ENCODE measurements around the gene IFNA5. TPM values are rescaled to one million over a fixed set of nuclear protein-coding genes. Genes with fewer than 3 reads are reported as not detected.

Gene IFNA5
- polyA plus RNA-seq (2012; ENCODE audit: low read depth, missing spikeins) = not detected

DNA sequence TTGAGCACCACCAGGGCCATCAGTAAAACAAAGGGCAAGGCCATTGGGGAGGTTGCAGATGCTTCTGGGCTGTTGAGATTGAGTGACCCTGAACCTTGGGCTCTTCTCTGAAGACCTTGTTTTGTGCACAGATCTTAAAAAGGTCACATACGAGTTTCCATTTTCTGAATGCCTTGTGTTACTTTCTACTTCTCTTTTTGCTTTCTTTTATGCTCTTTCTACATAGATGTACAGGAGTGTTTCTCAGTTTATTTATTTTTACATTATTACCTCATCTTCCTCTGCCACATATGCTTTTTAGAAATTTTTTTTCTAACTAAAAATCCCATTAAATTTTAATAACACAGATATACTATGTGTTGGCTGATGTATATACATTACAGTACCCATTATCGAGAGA, at the start of gene IFNA5:
TSS of gene IFNA5 (minus strand) at position 101 of the 400 bp plus-strand sequence. CDS start at position 44, 57 bp downstream.
- no peak for FAIRE-seq
- TF ChIP-seq POLR2AphosphoS5 (IDR thresholded peaks at IDR 0.05; ENCODE audit: low read depth, low read length) (no peak), POLR2A (IDR thresholded peaks at IDR 0.05; ENCODE audit: low read depth, low read length) (no peak), PAX5 (IDR thresholded peaks at IDR 0.05; ENCODE audit: insufficient read depth, low read length, severe bottlenecking) (no peak), TAF1 (IDR thresholded peaks at IDR 0.05; ENCODE audit: low read depth, low read length) (no peak), POU2F2 (IDR thresholded peaks at IDR 0.05; ENCODE audit: low read depth, low read length) (no peak), SPI1 (IDR thresholded peaks at IDR 0.05; ENCODE audit: low read depth, low read length) (no peak)
- no peak for DNase-seq (ENCODE audit: insufficient read length, low spot score)

DNA sequence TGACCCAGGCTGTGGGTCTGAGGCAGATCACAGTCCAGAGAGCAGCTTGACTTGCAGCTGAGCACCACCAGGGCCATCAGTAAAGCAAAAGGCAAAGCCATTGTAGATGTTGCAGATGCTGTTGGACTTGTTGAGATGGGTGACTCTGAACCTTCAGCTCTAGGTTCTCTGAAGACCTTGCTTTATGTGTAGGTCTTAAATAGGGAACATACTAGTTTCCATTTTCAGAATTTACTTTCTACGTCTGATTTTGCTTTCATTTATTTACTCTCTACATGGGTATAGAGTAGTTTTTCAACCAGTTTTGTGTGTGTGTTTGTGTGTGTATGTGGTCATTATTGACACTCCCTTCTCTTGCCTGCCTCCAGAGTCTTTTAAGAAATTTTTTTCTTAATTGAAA, 45.7 kb upstream of the IFNA5 start, which contains the start of gene IFNA6:
TSS of gene IFNA6 (minus strand) at position 101 of the 400 bp plus-strand sequence. CDS start at position 101, 0 bp downstream.
- FAIRE-seq = no peak
- TF ChIP-seq POLR2AphosphoS5 (IDR thresholded peaks at IDR 0.05; ENCODE audit: low read depth, low read length) (no peak), PAX5 (IDR thresholded peaks at IDR 0.05; ENCODE audit: insufficient read depth, low read length, severe bottlenecking) (no peak), POU2F2 (IDR thresholded peaks at IDR 0.05; ENCODE audit: low read depth, low read length) (no peak), POLR2A (IDR thresholded peaks at IDR 0.05; ENCODE audit: low read depth, low read length) (no peak)

DNA sequence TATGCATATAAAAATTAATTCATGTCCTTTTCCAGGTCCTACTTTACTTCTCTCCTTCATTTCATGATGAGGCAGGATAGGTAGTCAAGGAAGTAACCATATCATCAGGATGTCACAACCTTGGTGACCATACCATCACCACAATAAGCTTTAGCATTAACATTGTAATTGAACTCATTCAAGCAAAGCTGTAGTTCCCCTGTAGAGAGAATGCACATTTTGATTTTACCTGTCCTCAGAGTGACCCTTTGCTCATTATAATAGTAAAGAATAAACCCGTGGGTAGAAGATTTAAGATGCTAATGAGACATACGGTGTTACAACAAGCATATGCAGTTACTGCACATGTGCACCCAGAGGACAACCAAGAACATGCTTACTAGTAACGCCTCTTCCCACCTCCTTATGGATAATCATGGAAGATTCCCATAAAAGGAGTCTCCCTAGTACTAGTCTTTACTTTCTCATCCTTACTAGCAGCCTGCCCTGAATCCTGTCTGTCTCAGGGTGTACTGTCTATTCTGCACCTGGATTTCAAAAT, 43.4 kb upstream of the IFNA5 start:
- no peak for DNase-seq (ENCODE audit: insufficient read length, low spot score)
- FAIRE-seq = peak; percentile 28
- no peak for TF ChIP-seq POU2F2 (IDR thresholded peaks at IDR 0.05; ENCODE audit: low read depth, low read length)
- TF ChIP-seq POLR2AphosphoS5 (IDR thresholded peaks at IDR 0.05; ENCODE audit: low read depth, low read length) = no peak
- no peak for TF ChIP-seq TAF1 (IDR thresholded peaks at IDR 0.05; ENCODE audit: low read depth, low read length)
- no peak for TF ChIP-seq POLR2A (IDR thresholded peaks at IDR 0.05; ENCODE audit: low read depth, low read length)
- no peak for TF ChIP-seq SPI1 (IDR thresholded peaks at IDR 0.05; ENCODE audit: low read depth, low read length)
- TF ChIP-seq PAX5 (IDR thresholded peaks at IDR 0.05; ENCODE audit: insufficient read depth, low read length, severe bottlenecking) = no peak

More for the DNA sequence above, 45.7 kb upstream of the IFNA5 start, which contains the start of gene IFNA6:
- no peak for DNase-seq (ENCODE audit: insufficient read length, low spot score)

DNA sequence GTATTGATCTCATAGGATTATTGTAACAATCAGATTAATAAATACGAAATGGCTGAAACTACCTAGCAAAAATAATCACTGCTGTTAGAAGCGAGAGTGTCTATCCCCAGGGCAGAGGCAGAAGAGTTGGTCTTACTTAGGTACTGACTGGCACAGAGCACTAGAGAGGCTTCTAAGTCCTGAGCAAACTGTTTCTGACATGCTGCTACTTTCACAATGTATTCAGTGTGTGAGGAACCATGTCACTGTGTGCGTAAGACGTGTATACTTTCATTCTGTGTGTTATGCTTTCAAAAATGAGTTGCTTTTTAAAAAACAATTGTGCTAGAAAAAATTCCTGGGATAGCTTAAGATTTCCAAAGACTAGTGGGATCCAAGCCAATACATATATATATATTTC, 35.6 kb upstream of the IFNA5 start:
- no peak for DNase-seq (ENCODE audit: insufficient read length, low spot score)
- TF ChIP-seq TAF1 (IDR thresholded peaks at IDR 0.05; ENCODE audit: low read depth, low read length) (no peak), POLR2A (IDR thresholded peaks at IDR 0.05; ENCODE audit: low read depth, low read length) (no peak), POLR2AphosphoS5 (IDR thresholded peaks at IDR 0.05; ENCODE audit: low read depth, low read length) (no peak), SPI1 (IDR thresholded peaks at IDR 0.05; ENCODE audit: low read depth, low read length) (no peak), POU2F2 (IDR thresholded peaks at IDR 0.05; ENCODE audit: low read depth, low read length) (no peak), PAX5 (IDR thresholded peaks at IDR 0.05; ENCODE audit: insufficient read depth, low read length, severe bottlenecking) (no peak)
- FAIRE-seq = no peak

DNA sequence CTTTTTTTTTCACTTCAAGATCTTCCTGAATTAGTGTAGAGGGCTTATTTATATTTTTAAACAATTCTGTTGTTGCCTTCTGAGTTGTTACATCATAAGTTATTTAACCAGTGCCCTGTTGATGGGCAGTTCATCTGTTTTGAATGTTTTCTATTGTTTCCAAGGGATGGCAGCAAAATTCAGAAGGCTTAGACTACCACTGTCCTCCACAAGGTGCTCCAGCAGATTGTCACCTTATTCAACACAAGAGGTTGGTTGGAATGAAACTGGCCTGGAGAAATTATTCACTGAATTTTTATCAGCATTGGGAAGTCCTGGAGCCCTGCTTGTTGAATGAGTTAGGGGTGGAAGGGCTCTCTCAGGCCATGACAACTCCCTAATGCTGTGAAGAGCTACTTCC, 31.3 kb upstream of the IFNA5 start:
- no peak for FAIRE-seq
- DNase-seq (ENCODE audit: insufficient read length, low spot score) = no peak
- TF ChIP-seq POLR2A (IDR thresholded peaks at IDR 0.05; ENCODE audit: low read depth, low read length) (no peak), TAF1 (IDR thresholded peaks at IDR 0.05; ENCODE audit: low read depth, low read length) (no peak), POLR2AphosphoS5 (IDR thresholded peaks at IDR 0.05; ENCODE audit: low read depth, low read length) (no peak), SPI1 (IDR thresholded peaks at IDR 0.05; ENCODE audit: low read depth, low read length) (no peak)

DNA sequence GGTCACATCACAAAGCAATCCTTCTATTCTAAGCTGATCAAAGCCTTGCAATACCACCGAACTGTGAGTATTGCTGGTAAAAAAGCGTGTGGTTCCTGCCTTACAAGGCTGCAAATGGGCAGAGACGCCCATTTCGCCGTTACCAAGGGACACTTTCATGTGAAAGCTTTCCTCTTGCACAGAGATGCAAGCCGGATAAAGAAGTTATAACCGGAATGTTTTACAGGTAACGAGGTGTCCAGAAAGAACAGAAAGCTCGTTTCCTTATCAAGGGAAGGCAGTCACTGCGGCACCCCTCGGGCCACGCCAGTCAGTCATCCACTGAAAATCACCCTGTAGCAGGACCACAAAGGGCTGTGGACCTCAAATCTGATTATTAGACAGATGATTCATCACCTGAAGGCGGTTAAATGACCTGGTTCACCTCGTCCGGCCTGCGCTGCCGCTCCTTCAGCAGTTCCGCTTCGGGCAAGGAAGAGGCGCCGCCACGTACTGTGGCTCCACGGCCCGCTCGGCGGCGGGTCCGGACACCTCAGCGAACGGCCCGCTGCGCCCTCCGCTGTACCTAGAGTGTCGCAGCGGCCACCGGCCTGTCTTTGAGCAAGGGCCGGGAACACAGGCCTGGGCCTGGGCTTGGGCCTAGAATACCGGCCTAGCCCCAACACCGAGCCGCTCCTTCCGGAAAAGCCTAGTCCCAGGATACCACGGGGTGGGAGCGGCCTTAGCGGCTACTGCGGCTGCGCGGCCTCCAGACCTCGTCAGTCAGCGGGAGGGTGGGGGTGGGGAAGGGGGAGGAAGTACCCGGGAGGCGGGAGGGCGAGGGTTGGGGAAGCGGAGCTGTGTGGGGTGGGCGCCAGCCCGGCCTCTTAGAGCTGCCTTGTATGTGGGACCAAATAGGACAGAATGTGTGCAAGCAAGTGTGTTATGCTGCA, 29.9 kb upstream of the IFNA5 start, which contains the start of gene KLHL9:
TSS of gene KLHL9 (minus strand) at position 704 of the 932 bp plus-strand sequence. CDS start at position 159, 545 bp downstream.
- DNase-seq (ENCODE audit: insufficient read length, low spot score) (peak; percentile 82), FAIRE-seq (peak; percentile 97)
- TF ChIP-seq SPI1 (IDR thresholded peaks at IDR 0.05; ENCODE audit: low read depth, low read length) (peak; percentile 72), POU2F2 (IDR thresholded peaks at IDR 0.05; ENCODE audit: low read depth, low read length) (no peak), PAX5 (IDR thresholded peaks at IDR 0.05; ENCODE audit: insufficient read depth, low read length, severe bottlenecking) (no peak), TAF1 (IDR thresholded peaks at IDR 0.05; ENCODE audit: low read depth, low read length) (no peak; the same call in 1 of the 2 replicates), POLR2AphosphoS5 (IDR thresholded peaks at IDR 0.05; ENCODE audit: low read depth, low read length) (peak; percentile 76), POLR2A (IDR thresholded peaks at IDR 0.05; ENCODE audit: low read depth, low read length) (no peak; the same call in 1 of the 2 replicates)

DNA sequence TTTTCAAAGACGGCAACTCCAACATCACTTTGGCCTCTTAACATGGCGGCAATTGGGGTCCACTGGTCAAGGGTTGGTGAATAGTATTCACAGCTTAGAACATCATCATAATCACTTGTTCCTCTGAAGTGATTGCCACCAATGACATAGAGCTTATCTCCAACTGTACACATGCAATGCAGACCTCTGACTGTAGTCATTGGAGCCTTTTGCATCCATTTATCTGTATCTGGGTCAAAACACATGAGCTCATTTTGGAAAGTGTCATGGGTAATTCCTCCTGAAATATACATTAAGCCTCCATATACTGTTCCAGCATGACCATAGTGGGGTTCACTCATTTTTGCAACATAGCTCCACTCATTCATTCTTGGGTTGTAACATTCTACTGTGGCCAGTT, 28.1 kb upstream of the IFNA5 start:
- FAIRE-seq (peak; percentile 70), DNase-seq (ENCODE audit: insufficient read length, low spot score) (no peak)
- TF ChIP-seq POLR2A (IDR thresholded peaks at IDR 0.05; ENCODE audit: low read depth, low read length) (peak; percentile 12; the same call in 1 of the 2 replicates), PAX5 (IDR thresholded peaks at IDR 0.05; ENCODE audit: insufficient read depth, low read length, severe bottlenecking) (no peak)

DNA sequence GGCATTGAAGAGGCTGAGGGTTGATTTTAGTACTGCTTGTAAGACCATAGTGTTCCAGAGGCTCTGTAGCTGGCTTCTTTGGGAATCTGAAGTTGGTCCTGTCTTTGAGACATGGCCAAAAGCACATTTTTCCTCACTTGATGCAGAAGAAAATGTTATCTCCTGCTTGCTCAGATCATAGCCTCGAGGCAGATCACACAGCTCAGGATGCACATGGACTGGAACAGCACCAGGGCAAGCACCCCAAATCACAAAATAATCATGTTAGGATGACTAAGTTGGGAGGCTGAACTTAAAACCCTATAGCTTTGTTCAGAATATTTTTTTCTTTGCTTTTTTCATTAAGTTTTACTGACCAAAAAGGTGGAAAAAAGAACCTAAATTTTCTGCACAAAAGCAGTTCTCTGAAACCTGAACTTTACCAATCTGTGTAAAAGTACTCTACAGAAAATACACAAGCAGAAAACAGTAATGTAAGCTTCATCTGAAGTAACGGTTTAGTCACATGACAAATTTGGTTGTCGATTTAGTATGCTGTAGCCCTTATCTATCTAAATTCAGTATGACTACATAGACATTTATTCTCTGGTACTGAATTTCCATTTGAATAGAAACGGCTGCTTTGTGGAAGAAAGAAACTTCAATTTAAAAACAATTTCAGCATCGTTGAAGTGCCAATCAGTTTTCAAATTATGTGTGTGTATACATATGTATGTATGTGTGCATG, 26.7 kb upstream of the IFNA5 start:
- DNase-seq (ENCODE audit: insufficient read length, low spot score) = no peak
- FAIRE-seq = peak; percentile 40
- TF ChIP-seq SPI1 (IDR thresholded peaks at IDR 0.05; ENCODE audit: low read depth, low read length) = no peak

DNA sequence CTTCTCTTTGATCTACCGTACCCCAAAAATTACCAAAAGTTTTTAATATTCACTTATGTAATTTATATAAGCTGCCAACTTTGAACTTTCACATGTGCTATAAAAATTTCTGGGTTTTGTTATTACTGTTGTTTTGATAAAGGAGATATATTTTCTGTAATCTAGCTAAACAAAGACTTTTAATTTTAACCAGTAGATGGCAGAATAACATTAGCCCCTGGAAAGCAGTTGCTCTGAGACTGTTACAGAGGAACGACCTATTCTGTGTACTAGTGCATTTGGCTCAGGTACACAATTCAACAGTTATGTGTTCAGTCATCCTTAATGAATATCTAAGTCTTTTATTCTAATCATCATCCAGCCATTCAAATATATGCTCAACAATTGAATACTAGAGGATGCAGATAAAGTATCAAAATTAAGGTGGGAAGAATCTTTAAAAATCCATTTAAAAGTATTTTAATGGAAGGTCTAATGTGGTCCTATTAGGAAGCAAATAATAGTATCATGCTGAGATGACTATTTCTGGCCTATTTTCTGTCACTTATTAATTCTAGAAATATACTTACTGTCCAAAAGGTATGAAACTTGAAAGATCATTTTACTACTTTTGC, 21.5 kb upstream of the IFNA5 start:
- FAIRE-seq (peak; percentile 83), DNase-seq (ENCODE audit: insufficient read length, low spot score) (peak; percentile 12)
- no peak for TF ChIP-seq POLR2A (IDR thresholded peaks at IDR 0.05; ENCODE audit: low read depth, low read length)
- TF ChIP-seq POU2F2 (IDR thresholded peaks at IDR 0.05; ENCODE audit: low read depth, low read length) = no peak
- TF ChIP-seq TAF1 (IDR thresholded peaks at IDR 0.05; ENCODE audit: low read depth, low read length) = no peak
- TF ChIP-seq SPI1 (IDR thresholded peaks at IDR 0.05; ENCODE audit: low read depth, low read length) = no peak
- TF ChIP-seq PAX5 (IDR thresholded peaks at IDR 0.05; ENCODE audit: insufficient read depth, low read length, severe bottlenecking) = no peak
- TF ChIP-seq POLR2AphosphoS5 (IDR thresholded peaks at IDR 0.05; ENCODE audit: low read depth, low read length) = no peak
